Activated CD4-positive, alpha-beta T cell treated with anti-CD3 and anti-CD28 coated beads, Interleukin-10, Interleukin-2, amounts not matched to agents 100 ng/mL and 50 ng/mL, durations not matched to agents 16 hours and 8 hours (primary cell): Measurements from ENCODE around the gene RNF34.

ENCODE experiments used
- DNase-seq: peaks from one replicate; pipeline ENCODE4 v3.0.0-alpha.2; 2020

RNF34 gene

DNA sequence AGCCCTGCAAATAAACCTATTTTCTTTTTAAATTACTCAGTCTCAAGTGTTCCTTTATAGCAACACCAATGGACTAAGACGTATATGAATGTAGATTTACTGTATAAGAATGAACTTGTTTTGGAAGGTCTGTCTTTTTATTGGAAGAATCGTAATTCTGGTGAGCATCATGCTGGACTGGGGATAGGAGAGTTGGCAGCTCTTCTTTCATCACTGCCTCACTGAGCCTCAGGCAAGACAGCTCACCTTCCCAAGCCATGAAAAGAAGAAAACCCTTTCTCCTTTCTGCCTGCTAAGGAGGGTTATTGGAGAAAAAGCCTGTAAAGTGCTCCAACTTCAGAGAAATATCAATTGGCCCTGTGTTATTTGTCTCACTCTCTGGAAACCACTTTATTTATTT, 9.1 kb upstream of the RNF34 start:
- no peak for DNase-seq

GRCh38 chr12:121391619-121392324, 8.1 kb upstream of the RNF34 start:
- DNase-seq, result peak; percentile 84

DNA sequence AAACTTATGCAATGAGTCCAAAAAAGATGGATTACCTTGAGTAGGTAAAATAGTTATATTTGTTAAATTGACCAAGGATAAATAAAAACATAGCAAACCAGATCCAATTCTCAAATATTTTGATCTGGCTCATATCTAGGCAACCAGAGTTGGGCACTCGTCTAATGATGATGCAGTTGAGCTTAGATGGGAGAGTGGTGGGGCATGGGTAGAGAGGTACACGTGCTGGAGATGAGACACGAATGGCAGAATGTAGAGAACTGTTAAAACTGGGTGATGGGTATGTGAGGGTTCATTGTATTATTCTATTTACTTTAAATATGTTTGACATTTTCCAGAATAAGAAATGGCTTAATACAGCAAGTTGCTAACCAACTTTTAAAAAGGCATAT, 7.6 kb upstream of the RNF34 start:
- peak; percentile 26 for DNase-seq

DNA sequence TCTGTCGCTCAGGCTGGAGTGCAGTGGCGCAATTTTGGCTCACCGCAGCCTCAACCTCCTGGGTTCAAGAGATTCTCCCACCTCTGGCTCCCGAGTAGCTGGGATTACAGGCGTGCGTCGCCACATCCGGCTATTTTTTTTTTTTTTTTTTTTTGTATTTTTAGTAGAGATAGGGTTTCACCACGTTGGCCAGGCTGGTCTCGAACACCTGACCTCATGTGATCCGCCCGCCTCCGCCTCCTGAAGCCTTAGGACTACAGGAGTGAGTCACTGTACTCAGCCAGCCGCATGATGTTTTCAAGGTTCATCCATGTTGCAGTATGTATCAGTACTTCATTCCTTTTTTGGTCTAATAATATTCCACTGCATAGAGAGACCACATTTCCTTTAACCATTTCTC, 2.4 kb upstream of the RNF34 start:
- no peak for DNase-seq

DNA sequence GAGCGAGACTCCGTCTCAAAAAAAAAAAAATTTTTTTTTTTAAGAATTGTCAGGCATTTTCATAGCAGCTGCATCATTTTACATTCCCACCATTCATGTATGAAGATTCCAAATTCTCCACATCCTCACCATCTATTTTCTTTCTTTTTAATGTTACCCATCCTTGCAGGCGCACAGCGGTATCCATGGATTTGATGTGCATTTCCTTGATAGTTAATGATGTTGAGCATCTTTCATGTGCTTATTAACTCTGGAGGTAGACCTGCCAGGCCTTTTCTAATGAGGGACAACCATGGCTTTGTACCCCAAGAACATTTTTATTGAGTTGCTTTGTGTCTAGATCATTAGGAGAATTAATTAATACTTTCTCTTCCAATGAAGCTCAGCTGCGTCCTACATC, 1.6 kb upstream of the RNF34 start:
- no peak for DNase-seq

DNA sequence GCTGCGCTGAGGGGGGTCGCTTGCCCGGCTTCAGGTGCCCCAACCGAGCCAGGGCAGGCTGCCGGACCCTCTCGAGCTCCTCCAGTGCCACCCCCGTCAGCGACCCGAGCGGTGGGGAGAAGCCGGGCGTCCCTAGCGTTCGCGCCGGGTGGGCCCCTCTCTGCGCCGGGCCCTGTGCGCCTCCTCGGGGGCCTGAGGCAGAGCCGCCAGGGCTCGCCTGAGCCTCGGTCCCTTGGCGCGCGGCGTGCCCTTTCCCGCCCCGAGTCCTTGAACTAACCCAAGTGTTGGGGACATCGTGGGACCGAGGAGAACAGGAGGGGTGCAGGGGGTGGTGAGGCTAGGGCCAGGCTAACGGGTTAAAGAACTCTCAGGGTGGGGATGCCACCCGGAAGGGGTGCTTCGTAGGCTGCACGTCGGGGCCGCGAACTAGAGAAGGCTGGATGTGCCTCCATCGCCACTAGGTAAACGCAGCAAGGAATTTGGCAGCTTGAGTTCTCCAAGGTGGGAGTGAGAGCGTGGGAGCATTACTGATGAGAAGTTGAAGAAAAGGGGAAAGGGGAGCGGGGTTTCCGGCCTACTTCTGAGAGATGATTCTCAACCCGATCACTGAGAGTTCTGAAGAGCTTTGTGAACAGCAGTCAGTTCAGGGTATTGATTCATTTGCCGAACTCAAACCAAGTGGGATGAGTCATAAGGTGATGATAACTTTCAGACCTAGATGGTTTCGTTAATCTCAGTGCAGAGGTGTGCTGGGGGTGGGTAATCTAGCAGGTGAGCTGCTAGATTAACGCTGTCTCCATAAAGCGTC, 618 bp downstream of the RNF34 start:
- DNase-seq, result peak; percentile 92

- no peak for DNase-seq
These were observed 3.8 kb downstream of the RNF34 start for GRCh38 chr12:121403721-121404120.

- no peak for DNase-seq
These were observed 4.8 kb downstream of the RNF34 start for GRCh38 chr12:121404734-121405133.

DNA sequence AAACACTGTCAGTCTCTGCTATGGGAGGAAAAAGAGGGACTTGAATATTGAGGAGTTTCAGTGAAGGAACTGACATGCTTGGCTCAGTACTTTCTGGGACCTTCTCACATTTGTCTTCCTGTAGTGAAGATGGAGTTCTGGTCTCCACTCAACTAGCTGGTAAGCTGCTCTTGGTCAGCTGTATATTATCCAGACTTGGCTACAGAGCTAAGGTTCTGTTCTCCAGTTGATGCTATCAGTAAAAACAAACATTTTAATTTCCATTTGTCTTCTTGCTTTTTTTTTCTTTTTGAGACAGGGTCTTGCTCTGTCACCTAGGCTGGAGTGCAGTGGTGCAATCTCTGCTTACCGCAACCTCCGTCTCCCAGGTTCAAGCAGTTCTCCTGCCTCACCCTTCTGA, 5.3 kb downstream of the RNF34 start:
- no peak for DNase-seq

GRCh38 chr12:121413917-121414316, 14.0 kb downstream of the RNF34 start:
- DNase-seq, result no peak

GRCh38 chr12:121417847-121418246, 17.9 kb downstream of the RNF34 start:
- DNase-seq, result no peak

DNA sequence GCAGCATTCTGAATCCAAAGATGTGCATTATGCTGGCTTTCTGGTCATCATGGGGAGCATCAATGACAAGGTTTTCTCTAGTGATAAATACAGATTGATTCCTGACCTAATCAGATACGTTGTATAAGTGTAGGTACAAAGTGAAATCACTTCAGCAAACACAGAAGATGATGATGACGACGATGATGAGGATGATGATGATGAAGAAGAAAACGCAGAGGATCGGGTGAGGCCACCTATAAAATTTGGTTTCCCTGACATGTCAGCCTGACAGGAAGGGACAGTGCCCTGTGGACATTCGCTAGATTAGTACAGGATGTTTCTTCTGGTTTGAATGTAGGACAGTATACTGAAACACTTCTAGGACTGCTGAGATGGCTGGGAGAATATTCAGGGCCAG, 20.2 kb downstream of the RNF34 start:
- DNase-seq, result no peak

DNA sequence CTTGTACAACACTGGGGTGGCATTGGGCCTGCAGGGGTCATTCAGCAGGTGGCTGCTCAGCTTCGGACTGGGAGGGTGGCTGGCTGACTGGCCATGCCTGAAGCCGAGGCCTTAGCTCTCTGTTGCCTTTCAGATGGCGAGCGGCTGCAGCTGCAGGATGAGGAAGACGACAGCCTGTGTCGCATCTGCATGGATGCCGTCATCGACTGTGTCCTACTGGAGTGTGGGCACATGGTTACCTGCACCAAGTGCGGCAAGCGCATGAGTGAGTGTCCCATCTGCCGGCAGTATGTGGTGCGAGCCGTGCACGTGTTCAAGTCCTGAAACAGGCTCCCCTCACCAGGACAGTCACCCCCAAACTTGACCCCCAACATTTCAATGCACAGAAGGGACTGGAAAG, 23.3 kb downstream of the RNF34 start:
- DNase-seq, result no peak

DNA sequence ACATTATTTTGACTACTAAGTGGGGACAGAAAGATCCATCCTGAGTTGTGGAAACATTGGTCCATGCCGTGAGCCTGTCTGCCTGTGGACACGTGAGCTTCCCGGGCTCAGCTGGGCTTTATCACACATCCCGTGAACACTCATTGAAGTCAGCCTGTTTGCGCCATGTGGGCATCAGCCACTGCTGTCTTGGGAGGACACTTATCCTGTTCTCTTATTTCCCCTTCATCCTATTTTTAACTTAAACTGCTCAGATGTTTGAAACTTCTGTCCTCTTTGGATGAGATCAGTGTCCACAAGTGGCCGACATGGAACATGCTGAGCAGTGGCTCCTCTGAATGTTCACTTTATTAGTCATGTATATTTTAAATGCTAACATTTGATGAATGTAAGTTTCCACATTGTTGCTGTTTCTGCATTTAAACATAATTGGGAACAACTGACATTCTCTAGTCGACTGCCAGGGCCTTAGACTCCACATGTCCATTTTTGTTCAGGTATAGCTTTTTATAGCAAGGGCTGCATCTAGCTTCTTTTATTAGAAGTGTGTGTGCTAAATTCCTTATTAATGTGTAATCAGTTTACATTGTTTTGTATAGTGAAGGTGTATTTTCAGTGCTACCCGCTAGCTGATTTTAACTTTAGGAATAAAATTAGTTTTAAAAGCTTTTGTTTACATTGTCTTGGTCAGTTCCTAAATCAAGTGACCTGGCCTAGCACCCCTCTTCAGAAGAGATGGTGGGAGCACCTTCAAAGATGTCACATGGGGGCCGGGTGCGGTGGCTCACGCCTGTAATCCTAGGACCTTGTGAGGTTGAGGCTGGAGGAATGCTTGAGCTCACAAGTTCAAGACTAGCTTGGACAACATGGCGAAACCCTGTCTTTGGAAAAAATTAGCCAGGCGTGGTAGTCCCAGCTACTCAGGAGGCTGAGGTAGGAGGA, 24.0 kb downstream of the RNF34 start:
- no peak for DNase-seq

DNA sequence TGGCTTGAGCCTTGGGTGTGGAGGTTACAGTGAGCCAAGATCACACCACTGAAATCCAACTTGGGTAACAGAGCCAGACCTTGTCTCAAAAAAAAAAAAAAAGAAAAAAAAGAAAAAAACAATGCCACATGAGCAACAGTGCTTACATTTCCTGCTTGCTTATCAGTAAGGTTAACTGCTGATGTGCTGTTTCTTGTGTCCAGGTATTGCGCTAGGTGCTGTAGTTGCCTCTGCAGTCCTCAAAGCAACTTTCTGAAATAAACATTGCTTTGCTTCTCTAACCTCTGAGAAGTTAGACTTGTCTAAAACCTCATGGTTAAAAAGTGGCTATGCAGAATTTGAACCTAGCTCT, 24.7 kb downstream of the RNF34 start:
- no peak for DNase-seq

- DNase-seq, result no peak
These were observed 27.7 kb downstream of the RNF34 start for GRCh38 chr12:121427556-121428050.

DNA sequence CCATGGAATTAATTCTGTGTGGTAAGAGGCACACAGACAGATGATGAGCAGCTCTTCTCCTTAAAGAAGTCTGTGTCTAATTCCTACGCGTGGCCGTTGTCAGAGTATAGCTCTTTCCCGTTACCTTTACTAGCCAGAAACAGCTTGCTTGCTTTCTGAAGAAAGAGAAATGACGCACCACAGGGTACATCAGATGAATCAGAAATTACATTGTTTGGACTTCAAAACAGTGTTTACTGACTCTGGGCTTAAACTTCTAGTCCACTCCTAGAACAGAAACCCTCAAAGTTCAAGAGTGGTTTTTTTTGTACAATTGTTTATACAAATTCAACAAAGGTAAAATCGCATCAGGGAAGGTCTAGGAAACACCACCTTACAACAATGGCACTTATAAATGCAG, 29.0 kb downstream of the RNF34 start:
- DNase-seq, result no peak

GRCh38 chr12:121430833-121431415, 31.0 kb downstream of the RNF34 start:
- DNase-seq, result no peak

DNA sequence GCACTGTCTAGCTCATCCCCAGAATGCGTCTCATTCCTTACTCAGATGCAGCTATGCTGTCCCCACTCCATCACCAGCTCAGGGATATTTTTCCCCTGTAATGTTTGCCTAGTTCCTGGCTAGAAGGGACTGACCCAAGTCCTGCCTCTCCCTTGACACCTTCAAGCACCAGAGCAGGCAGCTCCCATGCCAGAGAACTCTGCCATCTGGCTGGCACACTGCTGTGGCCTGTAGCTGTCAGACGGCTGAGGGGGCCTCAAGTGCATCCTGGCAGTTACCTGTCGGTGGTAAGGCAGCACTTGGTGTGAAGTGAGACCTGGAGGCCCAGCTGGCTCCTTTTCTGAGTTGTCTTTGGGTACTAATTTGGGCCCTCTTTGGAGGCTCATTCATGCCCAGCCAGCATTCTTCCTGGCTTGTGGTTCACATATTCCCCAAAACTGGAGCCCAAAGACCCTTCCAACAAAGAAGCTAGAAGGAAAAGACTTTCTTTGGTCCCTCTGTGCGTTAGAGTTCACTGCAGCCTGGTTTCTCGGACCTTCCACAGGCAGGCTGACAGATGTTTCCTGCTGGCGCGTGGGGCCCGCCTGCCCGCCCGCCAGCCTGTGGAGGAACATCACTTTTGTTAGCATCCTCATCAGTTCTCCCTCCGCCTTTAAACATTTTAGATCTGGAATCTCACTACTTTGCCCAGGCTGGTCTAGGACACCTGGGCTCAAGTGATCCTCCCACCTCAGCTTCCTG, 33.0 kb downstream of the RNF34 start:
- no peak for DNase-seq

GRCh38 chr12:121436706-121437105, 36.8 kb downstream of the RNF34 start:
- DNase-seq, result no peak

DNA sequence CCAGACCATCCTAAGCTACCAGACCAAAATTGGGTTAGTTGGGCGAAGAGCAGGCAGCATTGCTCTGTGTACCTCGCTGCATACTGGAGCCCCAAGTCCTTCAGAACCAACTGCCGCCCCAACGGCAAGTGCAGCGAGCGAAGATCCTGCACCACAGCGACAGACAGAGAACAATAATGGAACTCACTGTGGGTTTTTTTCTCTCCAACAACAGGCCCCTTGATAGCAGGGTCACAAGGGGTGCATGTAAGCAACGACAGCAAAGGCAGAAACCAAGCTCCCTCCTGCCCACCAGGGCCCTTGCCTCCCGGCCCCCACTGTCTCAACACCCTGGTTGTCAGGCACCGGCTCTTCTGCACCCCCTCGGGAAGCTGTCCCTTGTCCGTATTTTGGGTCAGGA, 39.0 kb downstream of the RNF34 start:
- DNase-seq, result no peak

DNA sequence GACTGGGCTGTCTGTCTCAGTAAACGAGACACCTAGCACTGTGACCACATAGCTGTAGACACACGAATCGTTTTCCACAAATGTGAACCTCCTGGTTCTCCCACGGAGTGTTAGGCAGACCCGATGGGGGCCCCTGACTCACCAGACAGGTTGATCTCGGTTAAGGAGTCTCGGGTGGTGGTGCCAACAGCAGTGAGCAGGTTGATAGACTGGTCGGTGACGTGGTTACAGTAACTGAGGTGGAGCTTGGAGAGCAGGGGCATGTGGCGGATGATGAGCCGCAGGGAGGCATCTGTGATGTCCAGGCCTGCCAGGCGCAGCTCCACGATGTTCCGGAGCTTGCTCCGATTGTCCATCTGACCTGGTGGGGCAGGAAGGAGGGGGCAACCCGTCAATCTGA, 39.8 kb downstream of the RNF34 start:
- no peak for DNase-seq
